Measurements from ENCODE around the gene CATSPER3. TPM values are rescaled to one million over a fixed set of nuclear protein-coding genes. Genes with fewer than 3 reads are reported as not detected.

CATSPER3 gene
- total RNA-seq, 1 experiment from 2014 or later: 0.06 TPM

GRCh38 chr5:135029477-135030122 lies 61.9 kb downstream of the CATSPER3 start:
- DNase-seq (ENCODE audit: low read depth): no peak

- no peak for DNase-seq (ENCODE audit: low read depth)
Observed at GRCh38 chr5:135030123-135030955, 62.6 kb downstream of the CATSPER3 start.

- DNase-seq (ENCODE audit: low read depth): no peak
Observed at GRCh38 chr5:135030956-135031812, 63.5 kb downstream of the CATSPER3 start.

GRCh38 chr5:135031813-135032694 lies 64.3 kb downstream of the CATSPER3 start:
- DNase-seq (ENCODE audit: low read depth): no peak

- DNase-seq (ENCODE audit: low read depth): no peak
Observed at GRCh38 chr5:135032695-135032998, 64.9 kb downstream of the CATSPER3 start.

GRCh38 chr5:135032999-135033861 lies 65.5 kb downstream of the CATSPER3 start:
- peak; percentile 65 for DNase-seq (ENCODE audit: low read depth)

GRCh38 chr5:135033901-135034235 lies 66.2 kb downstream of the CATSPER3 start, which contains the start of gene PITX1:
PITX1 (minus strand) TSS chr5:135034228; CDS start chr5:135033881, 347 bp downstream.
- no peak for DNase-seq (ENCODE audit: low read depth)

GRCh38 chr5:135034236-135034962 lies 66.7 kb downstream of the CATSPER3 start:
- peak; percentile 92 for DNase-seq (ENCODE audit: low read depth)

- peak; percentile 32 for DNase-seq (ENCODE audit: low read depth)
Observed at GRCh38 chr5:135034963-135035677, 67.4 kb downstream of the CATSPER3 start.

GRCh38 chr5:135035678-135036030 lies 67.9 kb downstream of the CATSPER3 start:
- DNase-seq (ENCODE audit: low read depth): no peak

- DNase-seq (ENCODE audit: low read depth): no peak
Observed at GRCh38 chr5:135036405-135036804, 68.7 kb downstream of the CATSPER3 start.

- no peak for DNase-seq (ENCODE audit: low read depth)
Observed at GRCh38 chr5:135037519-135038204, 70.0 kb downstream of the CATSPER3 start.

- DNase-seq (ENCODE audit: low read depth): no peak
Observed at GRCh38 chr5:135038205-135038812, 70.6 kb downstream of the CATSPER3 start.

- DNase-seq (ENCODE audit: low read depth): no peak
Observed at GRCh38 chr5:135038813-135039270, 71.1 kb downstream of the CATSPER3 start.

- DNase-seq (ENCODE audit: low read depth): peak; percentile 35
Observed at GRCh38 chr5:135039271-135040033, 71.7 kb downstream of the CATSPER3 start.

- DNase-seq (ENCODE audit: low read depth): no peak
Observed at GRCh38 chr5:135040034-135040332, 72.3 kb downstream of the CATSPER3 start.

Data from Daoy (cell line).